ENCODE results near the gene SPINT4. TPM values are rescaled to one million over a fixed set of nuclear protein-coding genes. Genes with fewer than 3 reads are reported as not detected.
"Not testable (repeated sequence)": the region's sequence is repeated elsewhere in the genome, so short reads cannot be mapped to it uniquely, and the experiment has no call there.

SPINT4 gene
- total and polyA plus RNA-seq, 2 of the 8 experiments (the other 6 are each of a cell fraction or from before 2014, with no cell fraction given) = not detected

- H4K5ac ChIP-seq (ENCODE audit: insufficient read length, low read depth, low read length); H2BK5ac ChIP-seq (ENCODE audit: low read depth, low read length); DNase-seq (ENCODE audit: low read depth in 1 of 2, low spot score in 2 of 2); H3K79me2 ChIP-seq (ENCODE audit: control insufficient read depth in 1 of 2, insufficient read depth in 2 of 2, low read length in 2 of 2); H3K4me2 ChIP-seq (ENCODE audit: insufficient read depth in 1 of 2, low read depth in 2 of 2, low read length in 2 of 2); H4K8ac ChIP-seq (ENCODE audit: extremely low read depth, insufficient read depth, low read length); H3K56ac ChIP-seq (replicated peaks; ENCODE audit: insufficient read length, low read depth, low read length); H2AFZ ChIP-seq (ENCODE audit: low read length); H3K79me1 ChIP-seq (ENCODE audit: low read depth, low read length); H3K4me3 ChIP-seq (ENCODE audit: extremely low read depth in 1 of 4, insufficient read depth in 2 of 4, low read depth in 3 of 4, low read length in 4 of 4); H2BK120ac ChIP-seq (replicated peaks; ENCODE audit: low read depth, low read length); H2BK15ac ChIP-seq (ENCODE audit: low read length); H3K27me3 ChIP-seq (replicated peaks in 1 of 4; ENCODE audit: control insufficient read depth in 3 of 4, extremely low read depth in 1 of 4, insufficient read depth in 3 of 4, low read length in 3 of 4); H3K36me3 ChIP-seq (ENCODE audit: control insufficient read depth in 2 of 4, insufficient read depth in 4 of 4, low read length in 3 of 4); H3K9ac ChIP-seq (replicated peaks in 1 of 4; ENCODE audit: extremely low read depth in 1 of 4, low read depth in 3 of 4, low read length in 3 of 4); H3K14ac ChIP-seq (ENCODE audit: insufficient read length); H2AK5ac ChIP-seq (ENCODE audit: low read depth, low read length); FAIRE-seq; H4K91ac ChIP-seq (replicated peaks; ENCODE audit: insufficient read length, low read length); H3K4ac ChIP-seq (replicated peaks; ENCODE audit: insufficient read length, low read depth, low read length); H2BK20ac ChIP-seq (ENCODE audit: low read length); POLR2A ChIA-PET (ENCODE audit: partially characterized antibody); H4K20me1 ChIP-seq (replicated peaks in 1 of 2; ENCODE audit: control insufficient read depth in 1 of 2, insufficient read depth in 2 of 2, low read length in 2 of 2); H3K27ac ChIP-seq (ENCODE audit: low read depth, low read length); H3K4me1 ChIP-seq (replicated peaks in 1 of 4; ENCODE audit: control insufficient read depth in 3 of 4, insufficient read depth in 4 of 4, low read length in 3 of 4); H3K9me3 ChIP-seq (ENCODE audit: insufficient read depth in 2 of 2, low read depth in 1 of 2, low read length in 1 of 2); H3K23ac ChIP-seq (ENCODE audit: insufficient read length); H3K23me2 ChIP-seq (ENCODE audit: low read depth, low read length); H3K18ac ChIP-seq (ENCODE audit: extremely low read depth, low read length); H2BK12ac ChIP-seq (ENCODE audit: low read depth, low read length): not testable (repeated sequence)
- CTCF ChIA-PET (ENCODE audit: partially characterized antibody) = interaction anchor here (1.9 kb wide), 1 partner anchor 55 kb away, joined by 5 read pairs; no protein-coding TSS in a partner anchor
Observed at GRCh38 chr20:45716141-45716688, 5.9 kb upstream of the SPINT4 start.

Data from H1 (cell line).